Thyroid gland (tissue), 4 donors: ENCODE measurements around the gene CNPY4.

Experiments used
- CTCF ChIP-seq, 6 experiments: fragments of 200-600 bp in 3 of 6; fragments of 450-650 bp in 3 of 6; sonication (generic) in 3 of 6; IDR thresholded peaks; one replicate each; pipeline ENCODE4 v1.5.1; 2016 to 2019; ENCODE audit warnings: antibody characterized with exemption in 6 of 6, mild to moderate bottlenecking in 2 of 6, inconsistent platforms in 1 of 6, moderate library complexity in 1 of 6
- POLR2A ChIP-seq, 2 donors: fragments of 450-650 bp; IDR thresholded peaks; one replicate each; pipeline ENCODE4 v1.6.1; 2017; ENCODE audit warnings: antibody characterized with exemption in 2 of 2, mild to moderate bottlenecking in 2 of 2, moderate library complexity in 1 of 2

GRCh38 chr7:100148225-100148558 is 28.8 kb downstream of the CNPY4 start:
- TF ChIP-seq CTCF (IDR thresholded peaks at IDR 0.05), result no peak
- no peak for TF ChIP-seq POLR2A (IDR thresholded peaks at IDR 0.05)
